Mucosa of descending colon (tissue), 3 donors: ENCODE data around the gene TOB2. TPM values are rescaled to one million over a fixed set of nuclear protein-coding genes. Genes with fewer than 3 reads are reported as not detected.

ENCODE experiments used
- ATAC-seq: fragments of 200-7000 bp; cut with Tn5 transposase; one replicate; pipeline ENCODE4 v1.9.1; 2020; ENCODE audit warnings: mild to moderate bottlenecking, moderate library complexity
- DNase-seq, 3 donors: peaks; one replicate each; pipeline ENCODE4 v3.0.0-alpha.2; 2020
- H3K36me3 ChIP-seq: fragments of 200-600 bp; one replicate; pipeline ENCODE4 v1.8.0; 2021; ENCODE audit warnings: low read depth, mild to moderate bottlenecking
- H3K4me1 ChIP-seq: fragments of 200-600 bp; one replicate; pipeline ENCODE4 v1.8.0; 2021; ENCODE audit warnings: low read depth, mild to moderate bottlenecking
- H3K4me3 ChIP-seq: fragments of 200-600 bp; one replicate; pipeline ENCODE4 v1.8.0; 2021; ENCODE audit warnings: mild to moderate bottlenecking
- H3K9me3 ChIP-seq: fragments of 200-600 bp; one replicate; pipeline ENCODE4 v1.8.0; 2021; ENCODE audit warnings: mild to moderate bottlenecking
- CTCF ChIP-seq: fragments of 200-600 bp; IDR thresholded peaks from one replicate; pipeline ENCODE4 v1.8.0; 2022; ENCODE audit warnings: antibody characterized with exemption, mild to moderate bottlenecking
- intact Hi-C, 2 donors: fragments of 100-400 bp; cut with DNase I in 1 of 2; cut with micrococcal nuclease in 1 of 2; formaldehyde crosslinking; loops; one replicate each; pipeline versions ENCODE4 v1.11.0 to v1.11.1; 2022; cut with DNase I, micrococcal nuclease
- total RNA-seq, 3 donors: library from RNA; stranded (reverse); fragmentation: NEBNext Ultra II Directional in 2 of 3; extraction: Animal tissue kit (Norgen Biotek cat#: 25700) in 2 of 3; gene quantifications; one replicate each; pipeline versions ENCODE4 v1.2.1 to v1.2.4, GENCODE V29; 2021 to 2023
- donor health status: DM: no; HTN: no; CAD: no; lungs with moderate emphysema.
- donor health status: DM: no; HTN: no; CAD: no.
- donor health status: DM: no; HTN: yes; CAD: no.

TOB2 gene
- total RNA-seq, 3 donors from 2014 or later, result 47.3 to 71.8 (median 53.9) TPM

GRCh38 chr22:41411021-41411851 is 35.4 kb downstream of the TOB2 start:
- no peak for DNase-seq
- Histone ChIP-seq H3K9me3 (no peaks in the 10 kb centered on the region), H3K36me3 (no peaks in the 10 kb centered on the region), H3K4me3 (no peak overlapping the region), H3K4me1 (peaks cover 34% of the 10 kb centered on the region)
- no peak for ATAC-seq
- no peak for TF ChIP-seq CTCF
- intact Hi-C loops, result no loop called here

GRCh38 chr22:41410311-41410751 is 36.3 kb downstream of the TOB2 start:
- DNase-seq (no peak), ATAC-seq (no peak)
- no peaks in the 10 kb centered on the region for H3K9me3 ChIP-seq
- no peak overlapping the region for H3K4me3 ChIP-seq
- intact Hi-C loops, result no loop called here
- H3K4me1 ChIP-seq, result peaks cover 30% of the 10 kb centered on the region
- no peaks in the 10 kb centered on the region for H3K36me3 ChIP-seq
- TF ChIP-seq CTCF, result no peak

GRCh38 chr22:41408665-41409064 is 37.9 kb downstream of the TOB2 start:
- H3K9me3 ChIP-seq, result no peaks in the 10 kb centered on the region
- ATAC-seq (no peak), DNase-seq (no peak)
- peaks cover 24% of the 10 kb centered on the region for H3K4me1 ChIP-seq
- H3K4me3 ChIP-seq, result no peak overlapping the region
- intact Hi-C loops, result no loop called here
- no peaks in the 10 kb centered on the region for H3K36me3 ChIP-seq
- TF ChIP-seq CTCF, result no peak

GRCh38 chr22:41407433-41407832 is 39.2 kb downstream of the TOB2 start:
- Histone ChIP-seq H3K9me3 (no peaks in the 10 kb centered on the region), H3K4me1 (peaks cover 21% of the 10 kb centered on the region), H3K36me3 (no peaks in the 10 kb centered on the region), H3K4me3 (no peak overlapping the region)
- no peak for ATAC-seq
- intact Hi-C loops, result no loop called here
- TF ChIP-seq CTCF, result no peak
- no peak for DNase-seq

GRCh38 chr22:41406410-41406809 is 40.2 kb downstream of the TOB2 start:
- intact Hi-C loops, result no loop called here
- H3K4me3 ChIP-seq, result no peak overlapping the region
- ATAC-seq (no peak), DNase-seq (no peak)
- H3K9me3 ChIP-seq, result no peaks in the 10 kb centered on the region
- peaks cover 20% of the 10 kb centered on the region for H3K4me1 ChIP-seq
- no peaks in the 10 kb centered on the region for H3K36me3 ChIP-seq
- no peak for TF ChIP-seq CTCF
